Thyroid gland (tissue), 4 donors: ENCODE results near the gene HYI.

Experiments
- POLR2A ChIP-seq, 2 donors: fragments of 450-650 bp; IDR thresholded peaks; one replicate each; pipeline ENCODE4 v1.6.1; 2017; ENCODE audit warnings: antibody characterized with exemption in 2 of 2, mild to moderate bottlenecking in 2 of 2, moderate library complexity in 1 of 2
- TF ChIP-seq, protein P1 (sequence below), 6 experiments: fragments of 200-600 bp in 3 of 6; fragments of 450-650 bp in 3 of 6; sonication (generic) in 3 of 6; IDR thresholded peaks; one replicate each; pipeline ENCODE4 v1.5.1; 2016 to 2019; ENCODE audit warnings: antibody characterized with exemption in 6 of 6, mild to moderate bottlenecking in 2 of 6, inconsistent platforms in 1 of 6, moderate library complexity in 1 of 6

DNA sequence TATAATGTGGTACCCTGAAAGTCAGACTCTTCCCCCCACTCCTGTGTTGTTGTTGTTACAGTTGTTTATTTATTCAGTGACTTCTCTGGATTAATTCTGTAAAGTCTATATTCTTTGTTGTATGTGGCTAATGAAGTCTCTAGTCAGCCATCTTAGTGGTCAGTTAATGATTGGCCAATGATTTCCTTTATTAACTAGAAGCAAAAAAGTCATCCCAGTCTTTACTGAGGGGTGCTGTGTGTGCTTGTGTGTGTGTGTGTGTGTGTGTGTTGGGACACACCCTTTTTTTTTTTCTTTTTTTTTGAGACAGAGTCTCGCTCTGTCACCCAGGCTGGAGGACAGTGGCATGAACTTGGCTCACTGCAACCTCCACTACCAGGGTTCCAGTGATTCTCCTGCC, 37.3 kb upstream of the HYI start:
- TF ChIP-seq POLR2A (IDR thresholded peaks at IDR 0.05), result no peak
- TF ChIP-seq, protein P1, sequence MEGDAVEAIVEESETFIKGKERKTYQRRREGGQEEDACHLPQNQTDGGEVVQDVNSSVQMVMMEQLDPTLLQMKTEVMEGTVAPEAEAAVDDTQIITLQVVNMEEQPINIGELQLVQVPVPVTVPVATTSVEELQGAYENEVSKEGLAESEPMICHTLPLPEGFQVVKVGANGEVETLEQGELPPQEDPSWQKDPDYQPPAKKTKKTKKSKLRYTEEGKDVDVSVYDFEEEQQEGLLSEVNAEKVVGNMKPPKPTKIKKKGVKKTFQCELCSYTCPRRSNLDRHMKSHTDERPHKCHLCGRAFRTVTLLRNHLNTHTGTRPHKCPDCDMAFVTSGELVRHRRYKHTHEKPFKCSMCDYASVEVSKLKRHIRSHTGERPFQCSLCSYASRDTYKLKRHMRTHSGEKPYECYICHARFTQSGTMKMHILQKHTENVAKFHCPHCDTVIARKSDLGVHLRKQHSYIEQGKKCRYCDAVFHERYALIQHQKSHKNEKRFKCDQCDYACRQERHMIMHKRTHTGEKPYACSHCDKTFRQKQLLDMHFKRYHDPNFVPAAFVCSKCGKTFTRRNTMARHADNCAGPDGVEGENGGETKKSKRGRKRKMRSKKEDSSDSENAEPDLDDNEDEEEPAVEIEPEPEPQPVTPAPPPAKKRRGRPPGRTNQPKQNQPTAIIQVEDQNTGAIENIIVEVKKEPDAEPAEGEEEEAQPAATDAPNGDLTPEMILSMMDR (IDR thresholded peaks at IDR 0.05), result no peak
